OCI-LY7 (cell line): ENCODE measurements around the gene HMOX1. TPM values are rescaled to one million over a fixed set of nuclear protein-coding genes. Genes with fewer than 3 reads are reported as not detected.

Source experiments
- BruUV-seq: library from RNA; stranded (reverse); fragments of 400-500 nt; replicated peaks from 2 replicates; lab custom pipeline; 2021; lab: Mats Ljungman, UMichigan
- CTCF ChIA-PET: fragments of 300-600 bp; sonication (Branson Sonifier 250); formaldehyde crosslinking; loops from one replicate; lab custom pipeline; 2022; ENCODE audit warnings: antibody characterized with exemption; ENCODE audit not compliant: unreplicated experiment; lab: Charles Lee
- POLR2A ChIA-PET: fragments of 300-600 bp; sonication (Branson Sonifier 250); formaldehyde crosslinking; loops from one replicate; lab custom pipeline; 2022; ENCODE audit warnings: antibody characterized with exemption; lab: Charles Lee
- DNase-seq: peaks from one replicate; pipeline ENCODE4 v3.0.0-alpha.2; 2015; ENCODE audit warnings: low spot score
- H2AFZ ChIP-seq: fragments of 200-600 bp; sonication (generic), shearing (Covaris generic); 2 replicates; pipeline ENCODE4 v1.6.1; 2014; ENCODE audit warnings: mild to moderate bottlenecking, antibody characterized with exemption, low read length, moderate library complexity
- H3K27ac ChIP-seq: fragments of 200-600 bp; sonication (generic); 2 replicates; pipeline ENCODE4 v1.5.1; 2014; ENCODE audit warnings: mixed run types, low read depth, mild to moderate bottlenecking, moderate library complexity, low read length, inconsistent platforms; ENCODE audit not compliant: poor library complexity, severe bottlenecking
- H3K36me3 ChIP-seq: fragments of 200-600 bp; sonication (generic); 2 replicates; pipeline ENCODE4 v1.6.1; 2014; ENCODE audit warnings: mild to moderate bottlenecking, antibody characterized with exemption, low read length, moderate library complexity, mixed read lengths; ENCODE audit not compliant: insufficient read depth
- H3K4me1 ChIP-seq: fragments of 200-600 bp; sonication (generic); 2 replicates; pipeline ENCODE4 v1.5.1; 2014; ENCODE audit warnings: mild to moderate bottlenecking, low read length; ENCODE audit not compliant: insufficient read depth, poor library complexity, severe bottlenecking
- H3K4me2 ChIP-seq: fragments of 200-600 bp; sonication (generic); 2 replicates; pipeline ENCODE4 v1.6.1; 2014; ENCODE audit warnings: mild to moderate bottlenecking, low read length
- H3K4me3 ChIP-seq: fragments of 200-600 bp; sonication (generic); 2 replicates; pipeline ENCODE4 v1.5.1; 2014; ENCODE audit warnings: mild to moderate bottlenecking, low read depth, low read length; ENCODE audit not compliant: poor library complexity, severe bottlenecking
- H3K79me2 ChIP-seq: fragments of 200-600 bp; sonication (generic); 2 replicates; pipeline ENCODE4 v1.6.1; 2016; ENCODE audit warnings: low read depth, mild to moderate bottlenecking, low read length, moderate library complexity, mixed read lengths; ENCODE audit not compliant: insufficient read depth
- H3K9me2 ChIP-seq: fragments of 200-600 bp; sonication (generic); 2 replicates; pipeline ENCODE4 v1.6.1; 2016; ENCODE audit warnings: mild to moderate bottlenecking, low read length, mixed read lengths; ENCODE audit not compliant: insufficient read depth
- H3K9me3 ChIP-seq: fragments of 200-600 bp; sonication (generic); 2 replicates; pipeline ENCODE4 v1.6.1; 2014; ENCODE audit warnings: mild to moderate bottlenecking, mixed run types, low read length, mixed read lengths
- H4K20me1 ChIP-seq: fragments of 200-600 bp; sonication (generic); 2 replicates; pipeline ENCODE4 v1.6.1; 2014; ENCODE audit warnings: mild to moderate bottlenecking, antibody characterized with exemption, low read length, moderate library complexity, mixed read lengths; ENCODE audit not compliant: insufficient read depth
- CTCF ChIP-seq: fragments of 200-600 bp; sonication (generic); conservative IDR thresholded peaks from 2 replicates; pipeline ENCODE4 v1.5.1; 2014; ENCODE audit warnings: mild to moderate bottlenecking, antibody characterized with exemption, low read length, moderate library complexity, mixed read lengths
- EZH2phosphoT487 ChIP-seq: fragments of 200-600 bp; sonication (generic); IDR thresholded peaks from 2 replicates; pipeline ENCODE4 v1.6.1; 2018; ENCODE audit warnings: low read depth, borderline replicate concordance, mild to moderate bottlenecking, mixed run types, antibody characterized with exemption, low read length, moderate library complexity, mixed read lengths
- intact Hi-C: fragments of 100-400 bp; cut with micrococcal nuclease; formaldehyde crosslinking; loops from one replicate; pipeline ENCODE4 v1.10.0; 2022; ENCODE audit not compliant: unreplicated experiment
- total RNA-seq, 2 experiments: library from RNA; depleted of rRNA in 1 of 2; stranded (reverse); fragments of >200 nt in 1 of 2; shearing (Covaris generic) in 1 of 2; gene quantifications; 2 replicates each; pipeline ENCODE4 v1.2.3, GENCODE V29; 2014 to 2022

The HMOX1 gene
- total RNA-seq, 2 experiments from 2014 or later, result 2.2 to 13.9 TPM

DNA sequence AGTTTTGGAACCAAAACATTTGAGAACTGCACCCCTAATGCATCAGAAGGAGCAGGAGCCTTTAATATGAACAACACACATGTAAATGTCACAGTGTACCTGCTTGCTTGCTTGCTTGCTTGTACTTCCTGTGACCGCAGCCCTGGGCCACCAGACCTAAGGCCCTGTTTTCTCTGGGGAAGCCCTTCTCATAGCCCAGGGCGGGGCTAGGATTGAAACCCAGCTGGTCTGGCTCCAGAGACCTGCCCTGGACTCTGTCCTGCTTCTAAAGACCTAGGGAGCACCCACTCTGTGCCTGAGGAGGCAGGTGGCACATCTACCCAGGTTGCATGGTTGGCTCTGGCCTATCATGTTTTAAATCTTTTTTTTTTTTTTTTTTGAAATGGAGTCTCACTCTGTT, 11.5 kb downstream of the HMOX1 start:
- intact Hi-C loops, result no loop called here
- Histone ChIP-seq H3K36me3 (no peaks in the 10 kb centered on the region), H3K79me2 (no peaks in the 10 kb centered on the region), H3K9me2 (no peaks in the 10 kb centered on the region), H4K20me1 (no peaks in the 10 kb centered on the region), H2AFZ (peak overlapping the region; percentile 65; the same call in 1 of the 2 replicates), H3K9me3 (no peaks in the 10 kb centered on the region), H3K4me3 (no peak overlapping the region), H3K4me2 (peak overlapping the region; percentile 37; the same call in 1 of the 2 replicates), H3K4me1 (peaks cover 38% of the 10 kb centered on the region), H3K27ac (peak overlapping the region; percentile 5)
- ChIA-PET CTCF (interaction anchor here (1.1 kb wide), 1 partner anchor 33 kb away, joined by 3 read pairs; no protein-coding TSS in a partner anchor), POLR2A (interaction anchor here (0.6 to 0.9 kb wide), 3 partner anchors 12 to 37 kb away, joined by 3 read pairs; no protein-coding TSS in a partner anchor)
- TSS peak; percentile 60 for BruUV-seq
- peak; percentile 73 for DNase-seq
- no peak for TF ChIP-seq CTCF

GRCh38 chr22:35393116-35394010, 12.5 kb downstream of the HMOX1 start:
- Histone ChIP-seq H4K20me1 (no peaks in the 10 kb centered on the region), H3K4me1 (peaks cover 48% of the 10 kb centered on the region), H2AFZ (peak overlapping the region; percentile 69), H3K36me3 (no peaks in the 10 kb centered on the region), H3K9me3 (no peaks in the 10 kb centered on the region), H3K79me2 (no peaks in the 10 kb centered on the region), H3K4me2 (no peak overlapping the region), H3K4me3 (no peak overlapping the region), H3K9me2 (no peaks in the 10 kb centered on the region), H3K27ac (no peak overlapping the region)
- ChIA-PET CTCF (interaction anchor here (1.1 kb wide), 1 partner anchor 34 kb away, joined by 3 read pairs; no protein-coding TSS in a partner anchor), POLR2A (interaction anchor here (0.9 kb wide), 1 partner anchor 13 kb away, joined by 3 read pairs; no protein-coding TSS in a partner anchor)
- TF ChIP-seq EZH2phosphoT487, result no peak
- no peak for TF ChIP-seq CTCF
- DNase-seq, result no peak
- BruUV-seq, result no TSS peak
- intact Hi-C loops, result no loop called here

- Histone ChIP-seq H3K9me2 (no peaks in the 10 kb centered on the region), H3K4me1 (peaks cover 54% of the 10 kb centered on the region), H2AFZ (peak overlapping the region; percentile 69), H3K36me3 (no peaks in the 10 kb centered on the region), H3K9me3 (no peaks in the 10 kb centered on the region; the same call in 1 of the 2 replicates), H3K4me3 (no peak overlapping the region), H3K79me2 (no peaks in the 10 kb centered on the region), H4K20me1 (no peaks in the 10 kb centered on the region), H3K4me2 (no peak overlapping the region), H3K27ac (no peak overlapping the region)
- ChIA-PET POLR2A (interaction anchor here (0.9 kb wide), 1 partner anchor 14 kb away, joined by 3 read pairs; no protein-coding TSS in a partner anchor), CTCF (no interaction called here)
- BruUV-seq, result no TSS peak
- no peak for DNase-seq
- TF ChIP-seq EZH2phosphoT487 (no peak), CTCF (no peak)
- intact Hi-C loops, result no loop called here
Observed at GRCh38 chr22:35394011-35394312, 13.1 kb downstream of the HMOX1 start.
